Heart left ventricle (tissue), 16 donors: ENCODE results near the gene TGFBR2. TPM values are rescaled to one million over a fixed set of nuclear protein-coding genes. Genes with fewer than 3 reads are reported as not detected.
A peak's percentile ranks its signal among the peaks of the same experiment; 100 is the strongest.

ENCODE experiments used
- ATAC-seq, 4 donors: fragments of 200-7000 bp; cut with Tn5 transposase; one replicate each; pipeline ENCODE4 v1.9.1; 2020 to 2022; ENCODE audit warnings: moderate library complexity in 4 of 4, mild to moderate bottlenecking in 3 of 4, moderate number of reproducible peaks in 1 of 4
- DNase-seq, 5 donors: peaks; one replicate each; pipeline ENCODE4 v3.0.0-alpha.2; 2020
- H3K27ac ChIP-seq, 12 donors: fragments of 200-600 bp; sonication (generic) in 4 of 12; one replicate each; pipeline versions ENCODE4 v1.5.0 to v1.8.0; 2016 to 2022; ENCODE audit warnings: mild to moderate bottlenecking in 2 of 12
- H3K27me3 ChIP-seq, 9 donors: fragments of 200-600 bp; sonication (generic) in 2 of 9; one replicate each; pipeline versions ENCODE4 v1.5.1 to v1.8.0; 2016 to 2022; ENCODE audit warnings: mild to moderate bottlenecking in 3 of 9
- H3K36me3 ChIP-seq, 9 donors: fragments of 200-600 bp; sonication (generic) in 2 of 9; one replicate each; pipeline versions ENCODE4 v1.5.0 to v1.8.0; 2018 to 2022; ENCODE audit warnings: mild to moderate bottlenecking in 2 of 9
- H3K4me1 ChIP-seq, 12 donors: fragments of 200-600 bp; sonication (generic) in 4 of 12; one replicate each; pipeline versions ENCODE4 v1.5.0 to v1.8.0; 2016 to 2022; ENCODE audit warnings: mild to moderate bottlenecking in 3 of 12
- H3K4me3 ChIP-seq, 12 donors: fragments of 200-600 bp; sonication (generic) in 4 of 12; one replicate each; pipeline versions ENCODE4 v1.5.0 to v1.8.0; 2017 to 2022; ENCODE audit warnings: mild to moderate bottlenecking in 9 of 12, moderate library complexity in 4 of 12
- H3K9me3 ChIP-seq, 12 donors: fragments of 200-600 bp; sonication (generic) in 4 of 12; one replicate each; pipeline versions ENCODE4 v1.5.0 to v1.8.0; 2016 to 2022; ENCODE audit warnings: mild to moderate bottlenecking in 1 of 12
- POLR2A ChIP-seq, 2 donors: fragments of 450-650 bp; IDR thresholded peaks; one replicate each; pipeline ENCODE4 v1.6.1; 2017; ENCODE audit warnings: antibody characterized with exemption in 2 of 2, mild to moderate bottlenecking in 2 of 2, moderate library complexity in 2 of 2
- WGBS, 4 donors: extraction: QIAGEN DNeasy Blood & Tissue Kit in 2 of 4; methylation state at CpG; one replicate each; pipeline versions ENCODE4 v1.1.5 to v1.1.7; 2013 to 2018; 5-methylcytosine and 5-hydroxymethylcytosine counted together
- intact Hi-C, 10 donors: fragments of 100-400 bp; cut with DNase I; formaldehyde crosslinking; loops; one replicate each; pipeline versions ENCODE4 v1.11.1 to v1.14.2; 2022
- polyA plus RNA-seq, 2 donors: library from polyadenylated mRNA; stranded (reverse); fragments of 200-250 nt; gene quantifications; one replicate each; pipeline ENCODE4 v1.2.3, GENCODE V29; 2013
- total RNA-seq, 9 donors: library from RNA; depleted of rRNA in 2 of 9; stranded (reverse); fragments of >200 nt in 2 of 9; fragmentation: NEBNext Ultra II Directional in 3 of 9; extraction: Animal tissue kit (Norgen Biotek cat#: 25700) in 3 of 9; gene quantifications; one replicate each; pipeline versions ENCODE4 v1.1.0 to v1.2.4, GENCODE V29; 2016 to 2023
- TF ChIP-seq, protein P1 (sequence below), 12 donors: fragments of 200-600 bp; sonication (generic) in 4 of 12; IDR thresholded peaks; one replicate each; pipeline versions ENCODE4 v1.5.0 to v1.8.0; 2018 to 2022; ENCODE audit warnings: antibody characterized with exemption in 12 of 12, mild to moderate bottlenecking in 5 of 12
- donor health status: ischemic (EF 13 %, LVEDD 7.1; RV severe dilation, severe dysfunction).
- donor health status: healthy with polysubstance abuse.
- donor health status: DM: no; HTN: yes; CAD: no.
- donor health status: DM: no; HTN: no; CAD: no.
- donor health status: ischemic (EF 25% LVEDD 6.9; RV normal size, moderate dysfunction).
- donor health status: ischemic (EF 25% LVEDD 5.7; RV mildly dilated, moderate dysfunction).
- donor health status: healthy.
- donor health status: DM: yes; HTN: yes; CAD: no.
- donor health status: ischemic (EF 35%, LVEDD 5.7; RV mildly dilated, moderate dysfunction).
- donor health status: nonischemic (EF 11% LVEDD 7.7; RV severe dilation, severe dysfunction).
- donor health status: DM: yes; HTN: yes; CAD: no.
- donor health status: PGD.
- donor health status: ischemic (EF 29% LVEDD 5.4; RV normal size, mild dysfunction).
- donor health status: nonischemic (EF 23%, LVEDD 6.1; RV moderate dilation, normal function).

TGFBR2 gene
- total and polyA plus RNA-seq, 11 donors, result 13.8 to 217 (median 143) TPM

DNA sequence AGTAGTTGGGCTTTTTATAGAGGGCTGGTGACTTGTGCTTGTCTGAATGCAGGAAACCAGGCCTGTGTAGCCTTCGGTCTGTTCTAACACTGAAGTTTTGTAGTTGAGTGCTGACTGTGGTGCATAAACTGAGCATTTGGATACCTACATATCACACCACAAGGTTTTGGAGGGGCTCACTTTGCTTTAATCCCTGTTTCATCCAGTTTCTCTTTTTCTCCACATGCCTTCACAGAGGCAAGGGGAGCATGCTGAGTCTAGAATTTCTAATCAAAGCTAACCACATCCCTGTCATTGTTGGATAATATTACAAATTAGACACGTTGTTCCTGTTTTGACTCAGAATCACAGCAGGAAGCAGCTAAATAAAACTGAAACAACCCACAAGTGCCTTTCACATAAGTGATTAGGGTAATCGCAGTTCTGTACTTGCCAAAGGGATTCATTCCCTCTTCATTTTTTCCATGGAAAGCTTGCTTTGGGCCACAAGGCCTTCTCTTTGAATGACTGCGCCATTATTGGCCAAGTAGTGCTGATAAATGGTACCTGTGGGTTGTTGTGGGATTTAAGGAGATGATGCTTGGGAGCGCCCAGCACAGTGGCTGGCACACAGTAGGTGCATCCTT is 48.9 kb downstream of the TGFBR2 start:
- DNase-seq (no peak), ATAC-seq (peak in 2 of 4 donors; percentile 31 to 36)
- 54 to 59% (median 56%) methylated on average over 5 of the region's 5 CpGs for WGBS, 4 donors
- no peaks in the 10 kb centered on the region for H3K9me3 ChIP-seq
- H3K27me3 ChIP-seq, result no peaks in the 10 kb centered on the region
- peak overlapping the region in 1 of 12 donors; percentile 12 for H3K4me3 ChIP-seq
- H3K27ac ChIP-seq, result peak overlapping the region in 10 of 12 donors; percentile 8 to 92 (median 47)
- peaks cover 22 to 98% (median 64%) of the 10 kb centered on the region in 12 donors for H3K4me1 ChIP-seq
- H3K36me3 ChIP-seq, result peaks cover 0 to 89% (median 67%) of the 10 kb centered on the region in 9 donors
- intact Hi-C loops, result no loop called here
- TF ChIP-seq POLR2A (IDR thresholded peaks at IDR 0.05), result no peak
- TF ChIP-seq, protein P1, sequence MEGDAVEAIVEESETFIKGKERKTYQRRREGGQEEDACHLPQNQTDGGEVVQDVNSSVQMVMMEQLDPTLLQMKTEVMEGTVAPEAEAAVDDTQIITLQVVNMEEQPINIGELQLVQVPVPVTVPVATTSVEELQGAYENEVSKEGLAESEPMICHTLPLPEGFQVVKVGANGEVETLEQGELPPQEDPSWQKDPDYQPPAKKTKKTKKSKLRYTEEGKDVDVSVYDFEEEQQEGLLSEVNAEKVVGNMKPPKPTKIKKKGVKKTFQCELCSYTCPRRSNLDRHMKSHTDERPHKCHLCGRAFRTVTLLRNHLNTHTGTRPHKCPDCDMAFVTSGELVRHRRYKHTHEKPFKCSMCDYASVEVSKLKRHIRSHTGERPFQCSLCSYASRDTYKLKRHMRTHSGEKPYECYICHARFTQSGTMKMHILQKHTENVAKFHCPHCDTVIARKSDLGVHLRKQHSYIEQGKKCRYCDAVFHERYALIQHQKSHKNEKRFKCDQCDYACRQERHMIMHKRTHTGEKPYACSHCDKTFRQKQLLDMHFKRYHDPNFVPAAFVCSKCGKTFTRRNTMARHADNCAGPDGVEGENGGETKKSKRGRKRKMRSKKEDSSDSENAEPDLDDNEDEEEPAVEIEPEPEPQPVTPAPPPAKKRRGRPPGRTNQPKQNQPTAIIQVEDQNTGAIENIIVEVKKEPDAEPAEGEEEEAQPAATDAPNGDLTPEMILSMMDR (IDR thresholded peaks at IDR 0.05), result no peak

DNA sequence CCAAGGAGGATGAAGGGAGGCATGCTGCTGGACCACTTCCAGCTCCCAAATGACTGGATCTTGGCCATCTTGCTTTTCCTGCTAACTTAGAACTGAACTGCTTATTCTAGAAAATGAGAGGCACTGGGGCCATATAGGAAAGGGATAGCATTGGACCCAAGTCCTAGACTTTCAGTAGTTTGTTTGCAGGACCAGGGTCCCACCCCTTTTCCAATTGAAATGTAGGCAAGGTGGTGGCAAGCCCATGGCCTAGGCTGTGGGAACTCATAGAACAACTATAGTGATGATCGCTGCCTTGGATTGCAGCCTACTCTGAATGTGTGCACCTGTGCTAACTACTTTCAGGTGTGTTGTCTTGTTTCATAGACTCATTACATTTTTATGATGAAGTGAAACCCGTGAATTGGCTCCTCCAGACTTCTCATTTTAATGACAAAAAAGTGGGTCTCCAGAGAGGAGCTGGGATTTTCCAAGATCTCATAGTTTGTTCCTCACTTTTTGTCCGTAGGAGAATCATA is 50.3 kb downstream of the TGFBR2 start:
- intact Hi-C loops, result no loop called here
- Histone ChIP-seq H3K27me3 (no peaks in the 10 kb centered on the region), H3K27ac (peak overlapping the region in 8 of 12 donors; percentile 10 to 92 (median 62)), H3K9me3 (no peaks in the 10 kb centered on the region), H3K36me3 (peaks cover 0 to 89% (median 62%) of the 10 kb centered on the region in 9 donors), H3K4me3 (no peak overlapping the region), H3K4me1 (peaks cover 22 to 98% (median 77%) of the 10 kb centered on the region in 12 donors)
- no peak for DNase-seq
- TF ChIP-seq, protein P1 (IDR thresholded peaks at IDR 0.05), result no peak
- TF ChIP-seq POLR2A (IDR thresholded peaks at IDR 0.05), result no peak
- no peak for ATAC-seq
- WGBS, 4 donors, result 83 to 95% (median 92%) methylated on average over 3 of the region's 3 CpGs

DNA sequence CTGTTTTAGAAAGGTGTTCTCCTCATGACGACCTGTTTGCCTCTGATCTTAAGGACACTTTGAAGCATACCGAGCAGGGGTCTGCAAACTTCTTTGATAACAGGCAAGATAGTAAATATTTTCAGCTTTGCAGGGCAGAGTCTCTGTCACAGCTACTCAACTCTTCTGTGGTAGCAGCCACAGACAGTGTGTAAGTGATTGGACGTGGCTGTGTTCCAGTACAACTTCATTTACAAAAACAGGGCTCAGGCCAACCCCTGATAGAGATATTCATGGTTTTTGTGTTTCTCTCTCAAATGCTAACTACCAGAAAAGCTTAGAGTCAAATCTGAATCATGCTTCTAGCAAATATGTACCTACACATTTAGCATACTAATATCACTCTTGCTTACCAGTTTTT is 51.5 kb downstream of the TGFBR2 start:
- 11 to 20% (median 16%) methylated on average over 3 of the region's 3 CpGs for WGBS, 4 donors
- ATAC-seq (peak in 3 of 4 donors; percentile 14 to 46 (median 23)), DNase-seq (no peak)
- no peaks in the 10 kb centered on the region for H3K9me3 ChIP-seq
- intact Hi-C loops, result no loop called here
- TF ChIP-seq, protein P1 (IDR thresholded peaks at IDR 0.05), result no peak
- no peak for TF ChIP-seq POLR2A (IDR thresholded peaks at IDR 0.05)
- H3K27me3 ChIP-seq, result no peaks in the 10 kb centered on the region
- peaks cover 0 to 89% (median 60%) of the 10 kb centered on the region in 9 donors for H3K36me3 ChIP-seq
- peaks cover 22 to 100% (median 85%) of the 10 kb centered on the region in 12 donors for H3K4me1 ChIP-seq
- H3K4me3 ChIP-seq, result peak overlapping the region in 1 of 12 donors; percentile 3
- peak overlapping the region; percentile 34 to 92 (median 64) for H3K27ac ChIP-seq

DNA sequence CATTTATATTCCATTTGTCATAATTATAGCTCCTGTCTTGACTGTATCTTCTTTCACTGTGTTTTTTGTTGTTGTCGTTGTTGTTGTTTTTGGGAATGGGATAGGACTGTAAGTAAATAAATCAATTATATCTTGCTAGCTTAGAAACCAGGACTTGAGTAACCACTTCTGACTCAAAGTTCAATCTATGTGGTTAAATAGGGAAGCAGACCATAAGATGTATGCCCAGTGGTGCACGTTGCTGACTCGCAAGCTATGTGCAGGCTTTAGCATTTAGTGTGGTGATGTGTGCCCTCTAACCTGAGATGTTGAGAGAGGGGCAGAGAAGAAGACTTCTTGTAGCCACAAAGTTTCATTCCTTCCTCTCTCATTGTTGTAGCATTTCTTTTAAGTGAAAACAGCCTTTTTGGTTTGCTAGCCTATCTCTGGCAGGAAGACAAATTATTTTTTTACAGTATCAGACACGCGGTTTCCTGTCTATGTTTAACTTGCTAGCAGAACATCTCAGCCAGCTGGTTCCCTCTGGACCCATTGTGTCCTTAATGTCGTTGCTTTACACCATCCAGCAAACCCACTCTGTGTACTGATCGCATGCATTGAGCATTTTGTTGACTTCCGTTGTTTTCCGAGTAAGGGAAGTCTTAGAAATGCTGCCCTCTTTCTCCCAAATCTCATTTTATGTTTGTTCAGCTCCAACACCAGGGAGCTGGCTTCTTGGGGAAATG is 52.1 kb downstream of the TGFBR2 start:
- H3K36me3 ChIP-seq, result peaks cover 0 to 87% (median 60%) of the 10 kb centered on the region in 9 donors
- peak overlapping the region in 2 of 12 donors; percentile 3 to 4 for H3K4me3 ChIP-seq
- ATAC-seq, result peak; percentile 34 to 69 (median 60)
- peak overlapping the region; percentile 53 to 92 (median 64) for H3K27ac ChIP-seq
- H3K4me1 ChIP-seq, result peaks cover 22 to 100% (median 87%) of the 10 kb centered on the region in 12 donors
- intact Hi-C loops, result no loop called here
- no peaks in the 10 kb centered on the region for H3K9me3 ChIP-seq
- peak in 3 of 5 donors; percentile 53 to 56 (median 54) for DNase-seq
- WGBS, 4 donors, result 26 to 34% (median 30%) methylated on average over 9 of the region's 9 CpGs
- no peaks in the 10 kb centered on the region for H3K27me3 ChIP-seq
- TF ChIP-seq POLR2A (IDR thresholded peaks at IDR 0.05), result no peak
- TF ChIP-seq, protein P1 (IDR thresholded peaks at IDR 0.05), result peak in 1 of 12 donors; percentile 23
